A549 (cell line): ENCODE data around the gene ZNF275. TPM values are rescaled to one million over a fixed set of nuclear protein-coding genes. Genes with fewer than 3 reads are reported as not detected.

Source experiments
- ATAC-seq, 2 experiments: fragments of 200-7000 bp in 1 of 2; fragments of >200 bp in 1 of 2; cut with Nextera tagmentation in 1 of 2; cut with Tn5 transposase in 1 of 2; 3 replicates each; pipeline versions ENCODE4 v1.8.0 to v1.9.1; 2018 to 2020; ENCODE audit warnings: mild to moderate bottlenecking in 1 of 2, moderate library complexity in 1 of 2
- CTCF ChIA-PET: fragments of 300-600 bp; sonication (Branson Sonifier 250); formaldehyde crosslinking; extraction: SDS; loops from one replicate; lab custom pipeline; 2021; ENCODE audit warnings: antibody characterized with exemption, inconsistent platforms; lab: Yijun Ruan, JAX
- POLR2A ChIA-PET: fragments of 350-600 bp; formaldehyde crosslinking; extraction: SDS; loops from one replicate; lab custom pipeline; 2021; ENCODE audit warnings: antibody characterized with exemption, inconsistent platforms; lab: Yijun Ruan, JAX
- DNase-seq, 2 experiments: peaks; one replicate each; pipeline versions ENCODE4 v3.0.0 to v3.0.0-alpha.2; 2011 to 2016; ENCODE audit warnings: low read depth in 1 of 2, low spot score in 1 of 2
- FAIRE-seq: peaks from 2 replicates; lab custom pipeline; 2011; peaks lifted over from hg19 to GRCh38; lab: Jason Lieb, UNC
- H3K27ac ChIP-seq, 2 experiments: fragments of >200 bp; sonication (Bioruptor Twin); formaldehyde crosslinking; 3 replicates each; pipeline ENCODE4 v1.5.1; 2016 to 2017
- H3K4me1 ChIP-seq: fragments of >200 bp; sonication (Bioruptor Twin); formaldehyde crosslinking; 3 replicates; pipeline ENCODE4 v1.6.1; 2016
- H3K4me2 ChIP-seq: fragments of >200 bp; sonication (Bioruptor Twin); formaldehyde crosslinking; 3 replicates; pipeline ENCODE4 v1.6.1; 2016
- H3K4me3 ChIP-seq: fragments of >200 bp; sonication (Bioruptor Twin); formaldehyde crosslinking; 3 replicates; pipeline ENCODE4 v1.5.1; 2016
- H3K9me3 ChIP-seq: fragments of >200 bp; sonication (Bioruptor Twin); formaldehyde crosslinking; 3 replicates; pipeline ENCODE4 v1.6.1; 2016
- BHLHE40 ChIP-seq: IDR thresholded peaks from 2 replicates; pipeline ENCODE4 v1.6.1; 2012; ENCODE audit warnings: low read depth, low read length, inconsistent platforms
- CBX2 ChIP-seq: fragments of 200-600 bp; sonication (generic); IDR thresholded peaks from 2 replicates; pipeline ENCODE4 v1.6.1; 2016; ENCODE audit warnings: low read depth, mild to moderate bottlenecking, borderline replicate concordance
- CBX8 ChIP-seq: fragments of 200-600 bp; sonication (generic); IDR thresholded peaks from 2 replicates; pipeline ENCODE4 v1.6.1; 2016
- CEBPB ChIP-seq, 2 experiments: fragments of >200 bp in 1 of 2; sonication (Bioruptor Twin) in 1 of 2; formaldehyde crosslinking in 1 of 2; IDR thresholded peaks; 2 replicates each; pipeline ENCODE4 v1.6.1; 2012 to 2016
- EHMT2 ChIP-seq: fragments of 200-600 bp; sonication (generic); IDR thresholded peaks from 2 replicates; pipeline ENCODE4 v1.6.1; 2016; ENCODE audit warnings: antibody characterized with exemption, low read depth, mild to moderate bottlenecking, moderate library complexity
- FOSB ChIP-seq: fragments of 250-450 bp; sonication (Bioruptor Pico); IDR thresholded peaks from 2 replicates; pipeline ENCODE4 v1.5.0; 2020; ENCODE audit warnings: mild to moderate bottlenecking, moderate library complexity
- GATA3 ChIP-seq: IDR thresholded peaks from 2 replicates; pipeline ENCODE4 v1.6.1; 2012; ENCODE audit warnings: borderline replicate concordance
- HEYL ChIP-seq: fragments of 250-450 bp; sonication (Bioruptor Pico); IDR thresholded peaks from 2 replicates; pipeline ENCODE4 v1.8.0; 2021; ENCODE audit warnings: mild to moderate bottlenecking, moderate library complexity
- HOXB13 ChIP-seq: fragments of 250-450 bp; sonication (Bioruptor Pico); IDR thresholded peaks from 2 replicates; pipeline ENCODE4 v1.5.0; 2020; ENCODE audit warnings: low read depth, mild to moderate bottlenecking, moderate library complexity
- JUN ChIP-seq, 2 experiments: fragments of >200 bp; sonication (Bioruptor Twin); formaldehyde crosslinking; IDR thresholded peaks; 2 replicates in 1 of 2; 3 replicates in 1 of 2; pipeline ENCODE4 v1.6.1; 2016 to 2017
- JUNB ChIP-seq: fragments of >200 bp; sonication (Bioruptor Twin); formaldehyde crosslinking; IDR thresholded peaks from 2 replicates; pipeline ENCODE4 v1.6.1; 2016
- KDM5A ChIP-seq: fragments of 200-600 bp; sonication (generic); IDR thresholded peaks from 2 replicates; pipeline ENCODE4 v1.6.1; 2016; ENCODE audit warnings: antibody characterized with exemption, mild to moderate bottlenecking
- MAFK ChIP-seq: fragments of 450-650 bp; IDR thresholded peaks from 2 replicates; pipeline ENCODE4 v1.6.1; 2014; ENCODE audit not compliant: partially characterized antibody
- NFE2L2 ChIP-seq: fragments of 150-350 bp; conservative IDR thresholded peaks from 2 replicates; pipeline ENCODE4 v1.6.1; 2014; ENCODE audit warnings: low read length
- NPAS2 ChIP-seq: fragments of 250-450 bp; sonication (Bioruptor Pico); IDR thresholded peaks from 2 replicates; pipeline ENCODE4 v1.8.0; 2022; ENCODE audit warnings: mild to moderate bottlenecking, moderate library complexity, borderline replicate concordance
- NR3C1 ChIP-seq: fragments of >200 bp; sonication (Bioruptor Twin); formaldehyde crosslinking; IDR thresholded peaks from 3 replicates; pipeline ENCODE4 v1.6.1; 2017
- POLR2AphosphoS2 ChIP-seq: conservative IDR thresholded peaks from 2 replicates; pipeline ENCODE4 v1.6.1; 2012; ENCODE audit warnings: low read length, improper control_type of control experiment, inconsistent platforms
- RFX5 ChIP-seq: fragments of 450-650 bp; IDR thresholded peaks from 2 replicates; pipeline ENCODE4 v1.7.1; 2014; ENCODE audit warnings: antibody characterized with exemption, mild to moderate bottlenecking, moderate library complexity
- SMC3 ChIP-seq: fragments of >200 bp; sonication (Bioruptor Twin); formaldehyde crosslinking; IDR thresholded peaks from 3 replicates; pipeline ENCODE4 v1.6.1; 2018; ENCODE audit warnings: inconsistent platforms
- TFCP2L1 ChIP-seq: fragments of 250-450 bp; sonication (Bioruptor Pico); IDR thresholded peaks from 2 replicates; pipeline ENCODE4 v1.5.0; 2021; ENCODE audit warnings: mild to moderate bottlenecking
- ZFP36 ChIP-seq: fragments of 450-650 bp; IDR thresholded peaks from 2 replicates; pipeline ENCODE4 v1.6.1; 2014; ENCODE audit warnings: borderline replicate concordance; ENCODE audit not compliant: partially characterized antibody
- WGBS: methylation state at CpG from one replicate; pipeline ENCODE4 v1.1.6; 2017; ENCODE audit errors: missing lambda C conversion rate; 5-methylcytosine and 5-hydroxymethylcytosine counted together
- polyA plus RNA-seq, 4 experiments: library from polyadenylated mRNA; depleted of rRNA in 3 of 4; stranded (reverse); fragments of >200 nt; fragmentation: RNase III in 1 of 4; extraction: RNeasy Plus Mini Kit Qiagen cat#74134 plus additional on column Dnase treatment in 1 of 4; gene quantifications; 2 replicates in 3 of 4; 3 replicates in 1 of 4; pipeline ENCODE4 v1.2.3, GENCODE V29; 2011 to 2017
- TF ChIP-seq, protein P1 (sequence below): fragments of 250-450 bp; sonication (Bioruptor Pico); IDR thresholded peaks from 2 replicates; pipeline ENCODE4 v1.5.0; 2021; ENCODE audit warnings: mild to moderate bottlenecking, moderate library complexity, borderline replicate concordance
- TF ChIP-seq, protein P2 (sequence below): IDR thresholded peaks from 2 replicates; pipeline ENCODE4 v1.6.1; 2012
- TF ChIP-seq, protein P3 (sequence below): fragments of >200 bp; sonication (Bioruptor Twin); formaldehyde crosslinking; IDR thresholded peaks from 3 replicates; pipeline ENCODE4 v1.5.1; 2016

ZNF275 gene
- polyA plus RNA-seq, 2 of the 4 experiments (the other 2 are of a cell fraction): 3.2 to 6.5 TPM

DNA sequence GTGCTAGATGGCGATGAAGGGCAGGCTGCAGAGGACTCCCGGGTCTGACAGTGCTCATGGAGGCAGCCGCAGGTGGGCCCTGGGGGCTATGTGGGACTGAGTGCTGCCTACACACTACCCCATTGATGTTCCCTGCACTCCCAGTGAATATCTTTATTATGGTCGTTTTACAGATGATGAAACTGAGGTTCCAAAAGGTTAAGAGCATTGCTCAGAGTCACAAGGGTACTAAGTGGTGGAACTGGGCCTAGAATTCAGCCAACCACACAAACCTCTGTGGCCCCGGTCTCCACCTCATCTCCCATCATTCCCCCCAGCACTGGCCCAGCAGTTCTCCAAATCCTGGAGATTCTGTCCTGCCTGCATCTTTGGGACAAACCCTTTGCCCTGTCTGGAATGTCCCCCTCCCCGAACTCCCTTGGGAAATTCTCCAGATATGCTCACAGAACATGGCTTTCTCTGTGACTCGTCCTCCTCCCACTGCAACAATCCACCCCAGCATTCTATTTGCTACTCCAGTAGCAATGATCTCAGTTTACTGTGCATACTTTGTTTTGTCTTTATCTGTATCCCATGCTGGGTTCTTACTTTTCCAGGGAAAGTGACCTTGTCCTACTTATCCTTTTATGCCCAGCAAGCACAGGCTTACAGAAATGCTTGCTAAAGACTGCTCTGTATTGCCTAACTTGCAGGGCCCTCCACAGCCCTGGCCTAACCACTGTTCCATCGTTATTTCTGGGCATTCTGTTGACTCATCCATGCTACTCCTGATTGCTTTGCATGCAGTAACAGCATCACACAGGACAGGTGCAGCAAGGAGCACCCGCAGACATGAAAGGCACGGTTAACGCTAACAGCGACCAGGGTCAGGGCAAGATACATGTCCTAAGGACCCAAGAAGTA, 26.4 kb upstream of the ZNF275 start:
- H3K4me1 ChIP-seq: no peaks in the 10 kb centered on the region
- 49% methylated on average over 12 of the region's 12 CpGs for WGBS
- H3K9me3 ChIP-seq: no peaks in the 10 kb centered on the region
- no peak for DNase-seq
- no peak for ATAC-seq
- H3K4me2 ChIP-seq: no peak overlapping the region
- no peak for TF ChIP-seq HOXB13 (CRISPR knock-in tag)
- TF ChIP-seq, protein P1, sequence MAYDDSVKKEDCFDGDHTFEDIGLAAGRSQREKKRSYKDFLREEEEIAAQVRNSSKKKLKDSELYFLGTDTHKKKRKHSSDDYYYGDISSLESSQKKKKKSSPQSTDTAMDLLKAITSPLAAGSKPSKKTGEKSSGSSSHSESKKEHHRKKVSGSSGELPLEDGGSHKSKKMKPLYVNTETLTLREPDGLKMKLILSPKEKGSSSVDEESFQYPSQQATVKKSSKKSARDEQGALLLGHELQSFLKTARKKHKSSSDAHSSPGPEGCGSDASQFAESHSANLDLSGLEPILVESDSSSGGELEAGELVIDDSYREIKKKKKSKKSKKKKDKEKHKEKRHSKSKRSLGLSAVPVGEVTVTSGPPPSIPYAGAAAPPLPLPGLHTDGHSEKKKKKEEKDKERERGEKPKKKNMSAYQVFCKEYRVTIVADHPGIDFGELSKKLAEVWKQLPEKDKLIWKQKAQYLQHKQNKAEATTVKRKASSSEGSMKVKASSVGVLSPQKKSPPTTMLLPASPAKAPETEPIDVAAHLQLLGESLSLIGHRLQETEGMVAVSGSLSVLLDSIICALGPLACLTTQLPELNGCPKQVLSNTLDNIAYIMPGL (CRISPR knock-in tag): no peak
- no peak for TF ChIP-seq CBX2
- TF ChIP-seq, protein P2, sequence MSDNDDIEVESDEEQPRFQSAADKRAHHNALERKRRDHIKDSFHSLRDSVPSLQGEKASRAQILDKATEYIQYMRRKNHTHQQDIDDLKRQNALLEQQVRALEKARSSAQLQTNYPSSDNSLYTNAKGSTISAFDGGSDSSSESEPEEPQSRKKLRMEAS: no peak
- TF ChIP-seq, protein P3, sequence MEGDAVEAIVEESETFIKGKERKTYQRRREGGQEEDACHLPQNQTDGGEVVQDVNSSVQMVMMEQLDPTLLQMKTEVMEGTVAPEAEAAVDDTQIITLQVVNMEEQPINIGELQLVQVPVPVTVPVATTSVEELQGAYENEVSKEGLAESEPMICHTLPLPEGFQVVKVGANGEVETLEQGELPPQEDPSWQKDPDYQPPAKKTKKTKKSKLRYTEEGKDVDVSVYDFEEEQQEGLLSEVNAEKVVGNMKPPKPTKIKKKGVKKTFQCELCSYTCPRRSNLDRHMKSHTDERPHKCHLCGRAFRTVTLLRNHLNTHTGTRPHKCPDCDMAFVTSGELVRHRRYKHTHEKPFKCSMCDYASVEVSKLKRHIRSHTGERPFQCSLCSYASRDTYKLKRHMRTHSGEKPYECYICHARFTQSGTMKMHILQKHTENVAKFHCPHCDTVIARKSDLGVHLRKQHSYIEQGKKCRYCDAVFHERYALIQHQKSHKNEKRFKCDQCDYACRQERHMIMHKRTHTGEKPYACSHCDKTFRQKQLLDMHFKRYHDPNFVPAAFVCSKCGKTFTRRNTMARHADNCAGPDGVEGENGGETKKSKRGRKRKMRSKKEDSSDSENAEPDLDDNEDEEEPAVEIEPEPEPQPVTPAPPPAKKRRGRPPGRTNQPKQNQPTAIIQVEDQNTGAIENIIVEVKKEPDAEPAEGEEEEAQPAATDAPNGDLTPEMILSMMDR: no peak
- no peak for TF ChIP-seq EHMT2
- no peak for TF ChIP-seq BHLHE40
- TF ChIP-seq KDM5A: no peak
- TF ChIP-seq NFE2L2: no peak
- TF ChIP-seq NPAS2 (CRISPR knock-in tag): no peak
- H3K27ac ChIP-seq: no peak overlapping the region
- no peak for FAIRE-seq
- ChIA-PET POLR2A (no interaction called here), CTCF (no interaction called here)
- H3K4me3 ChIP-seq: no peak overlapping the region

DNA sequence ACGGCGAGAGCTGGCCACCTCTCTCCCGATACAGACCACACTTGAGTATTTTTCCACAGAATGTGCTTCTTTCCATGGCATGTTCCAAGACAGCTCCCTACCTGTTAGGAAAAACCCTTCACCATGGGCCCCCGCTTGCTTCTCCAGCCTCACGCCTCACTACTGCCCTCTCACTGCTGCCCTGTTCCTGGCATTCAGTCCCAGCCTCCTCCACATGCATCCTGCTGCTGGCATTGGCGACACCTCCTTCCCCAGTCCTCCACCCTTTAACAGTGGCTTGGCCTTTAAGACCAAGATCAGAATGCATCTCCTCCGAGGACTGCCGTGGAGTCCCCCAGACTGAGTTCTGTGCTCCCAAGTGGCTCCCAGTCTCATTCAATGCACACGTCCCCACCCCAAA, 23.1 kb upstream of the ZNF275 start:
- TF ChIP-seq TFCP2L1 (CRISPR knock-in tag) (no peak), NFE2L2 (no peak), CBX8 (no peak), RFX5 (no peak)
- ChIA-PET POLR2A (no interaction called here), CTCF (no interaction called here)
- Histone ChIP-seq H3K4me2 (no peak overlapping the region), H3K27ac (no peak overlapping the region), H3K9me3 (no peaks in the 10 kb centered on the region), H3K4me1 (no peaks in the 10 kb centered on the region), H3K4me3 (no peak overlapping the region)
- ATAC-seq: 0 out of 6 replicates have a peak, but pooled peaks of 1 of the 2 experiments have one; percentile 40
- DNase-seq: no peak
- WGBS: 65% methylated on average over 9 of the region's 9 CpGs
- FAIRE-seq: no peak

DNA sequence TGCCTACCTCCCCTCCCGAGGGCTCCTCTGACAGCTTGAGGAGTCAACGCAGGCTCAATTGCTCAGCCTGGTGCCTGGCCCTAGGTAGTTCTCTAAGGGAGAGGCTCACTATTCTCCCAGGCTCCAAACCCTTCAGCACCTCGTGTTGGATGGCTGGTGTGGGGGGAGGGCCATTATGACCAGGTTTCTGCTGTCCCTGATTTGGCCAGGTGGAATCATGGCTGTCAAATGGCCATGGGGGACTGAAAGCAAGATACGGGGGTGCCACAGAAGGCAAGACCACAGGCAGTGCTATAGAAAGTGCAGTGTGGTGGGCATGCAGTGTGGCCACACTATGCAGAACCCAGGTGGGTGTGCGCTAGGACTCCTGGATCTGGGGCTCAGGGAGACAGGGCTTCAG, 21.9 kb upstream of the ZNF275 start:
- Histone ChIP-seq H3K27ac (no peak overlapping the region), H3K4me2 (no peak overlapping the region), H3K4me3 (no peak overlapping the region), H3K4me1 (no peaks in the 10 kb centered on the region), H3K9me3 (no peaks in the 10 kb centered on the region)
- ChIA-PET POLR2A (no interaction called here), CTCF (no interaction called here)
- ATAC-seq: no peak
- WGBS: 64% methylated on average over 3 of the region's 5 CpGs
- TF ChIP-seq GATA3: no peak
- TF ChIP-seq POLR2AphosphoS2: no peak
- no peak for TF ChIP-seq JUN (IDR thresholded peaks at IDR 0.05)
- TF ChIP-seq CEBPB (IDR thresholded peaks at IDR 0.05): no peak
- TF ChIP-seq SMC3: no peak
- TF ChIP-seq ZFP36: no peak
- no peak for TF ChIP-seq NPAS2 (CRISPR knock-in tag)
- TF ChIP-seq MAFK: no peak
- TF ChIP-seq JUNB: no peak
- TF ChIP-seq FOSB: no peak
- TF ChIP-seq HEYL: no peak
- TF ChIP-seq NR3C1: no peak
- no peak for DNase-seq
- no peak for FAIRE-seq
